Panc1 (cell line): ENCODE data around the gene GBE1.

Source experiments
- POLR2AphosphoS5 ChIP-seq: IDR thresholded peaks from 2 replicates; pipeline ENCODE4 v1.6.1; 2012; ENCODE audit warnings: mild to moderate bottlenecking, low read depth, low read length, moderate library complexity
- SIN3A ChIP-seq: IDR thresholded peaks from 2 replicates; pipeline ENCODE4 v1.6.1; 2012; ENCODE audit warnings: low read depth, mild to moderate bottlenecking, low read length, moderate library complexity, borderline replicate concordance; ENCODE audit not compliant: insufficient read depth
- TCF7L2 ChIP-seq: IDR thresholded peaks from 2 replicates; pipeline ENCODE4 v1.6.1; 2011; ENCODE audit warnings: mild to moderate bottlenecking, low read depth, low read length, inconsistent platforms
- TF ChIP-seq, protein P1 (sequence below): fragments of 450-650 bp; IDR thresholded peaks from 2 replicates; pipeline ENCODE4 v1.5.1; 2017; ENCODE audit warnings: mild to moderate bottlenecking
- TF ChIP-seq, protein P2 (sequence below), 2 experiments: IDR thresholded peaks; 2 replicates each; pipeline ENCODE4 v1.6.1; 2011 to 2012; ENCODE audit warnings: low read depth in 2 of 2, control low read depth in 1 of 2, low read length in 1 of 2, mild to moderate bottlenecking in 1 of 2, moderate library complexity in 1 of 2; ENCODE audit not compliant: insufficient read depth in 1 of 2

DNA sequence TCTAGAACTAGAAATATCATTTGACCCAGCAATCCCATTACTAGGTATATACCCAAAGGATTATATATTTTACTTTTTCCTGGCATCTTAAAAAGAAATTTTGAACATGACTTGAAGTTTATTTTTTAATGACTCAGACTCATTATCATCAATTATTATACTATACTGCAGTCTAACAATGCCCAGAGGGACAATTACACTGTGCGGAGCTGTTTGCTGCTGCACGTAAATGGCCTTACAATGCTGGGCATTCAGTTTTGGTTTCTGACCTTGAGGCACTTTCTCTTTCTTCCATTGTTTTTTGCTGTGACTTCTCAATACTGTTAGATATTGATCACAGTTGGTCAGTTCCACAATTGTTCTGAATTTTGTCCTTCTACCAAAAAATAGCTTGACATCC is 128.8 kb downstream of the GBE1 start:
- TF ChIP-seq SIN3A (no peak), TCF7L2 (no peak), POLR2AphosphoS5 (no peak)
- TF ChIP-seq, protein P1, sequence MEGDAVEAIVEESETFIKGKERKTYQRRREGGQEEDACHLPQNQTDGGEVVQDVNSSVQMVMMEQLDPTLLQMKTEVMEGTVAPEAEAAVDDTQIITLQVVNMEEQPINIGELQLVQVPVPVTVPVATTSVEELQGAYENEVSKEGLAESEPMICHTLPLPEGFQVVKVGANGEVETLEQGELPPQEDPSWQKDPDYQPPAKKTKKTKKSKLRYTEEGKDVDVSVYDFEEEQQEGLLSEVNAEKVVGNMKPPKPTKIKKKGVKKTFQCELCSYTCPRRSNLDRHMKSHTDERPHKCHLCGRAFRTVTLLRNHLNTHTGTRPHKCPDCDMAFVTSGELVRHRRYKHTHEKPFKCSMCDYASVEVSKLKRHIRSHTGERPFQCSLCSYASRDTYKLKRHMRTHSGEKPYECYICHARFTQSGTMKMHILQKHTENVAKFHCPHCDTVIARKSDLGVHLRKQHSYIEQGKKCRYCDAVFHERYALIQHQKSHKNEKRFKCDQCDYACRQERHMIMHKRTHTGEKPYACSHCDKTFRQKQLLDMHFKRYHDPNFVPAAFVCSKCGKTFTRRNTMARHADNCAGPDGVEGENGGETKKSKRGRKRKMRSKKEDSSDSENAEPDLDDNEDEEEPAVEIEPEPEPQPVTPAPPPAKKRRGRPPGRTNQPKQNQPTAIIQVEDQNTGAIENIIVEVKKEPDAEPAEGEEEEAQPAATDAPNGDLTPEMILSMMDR, result no peak
- TF ChIP-seq, protein P2, sequence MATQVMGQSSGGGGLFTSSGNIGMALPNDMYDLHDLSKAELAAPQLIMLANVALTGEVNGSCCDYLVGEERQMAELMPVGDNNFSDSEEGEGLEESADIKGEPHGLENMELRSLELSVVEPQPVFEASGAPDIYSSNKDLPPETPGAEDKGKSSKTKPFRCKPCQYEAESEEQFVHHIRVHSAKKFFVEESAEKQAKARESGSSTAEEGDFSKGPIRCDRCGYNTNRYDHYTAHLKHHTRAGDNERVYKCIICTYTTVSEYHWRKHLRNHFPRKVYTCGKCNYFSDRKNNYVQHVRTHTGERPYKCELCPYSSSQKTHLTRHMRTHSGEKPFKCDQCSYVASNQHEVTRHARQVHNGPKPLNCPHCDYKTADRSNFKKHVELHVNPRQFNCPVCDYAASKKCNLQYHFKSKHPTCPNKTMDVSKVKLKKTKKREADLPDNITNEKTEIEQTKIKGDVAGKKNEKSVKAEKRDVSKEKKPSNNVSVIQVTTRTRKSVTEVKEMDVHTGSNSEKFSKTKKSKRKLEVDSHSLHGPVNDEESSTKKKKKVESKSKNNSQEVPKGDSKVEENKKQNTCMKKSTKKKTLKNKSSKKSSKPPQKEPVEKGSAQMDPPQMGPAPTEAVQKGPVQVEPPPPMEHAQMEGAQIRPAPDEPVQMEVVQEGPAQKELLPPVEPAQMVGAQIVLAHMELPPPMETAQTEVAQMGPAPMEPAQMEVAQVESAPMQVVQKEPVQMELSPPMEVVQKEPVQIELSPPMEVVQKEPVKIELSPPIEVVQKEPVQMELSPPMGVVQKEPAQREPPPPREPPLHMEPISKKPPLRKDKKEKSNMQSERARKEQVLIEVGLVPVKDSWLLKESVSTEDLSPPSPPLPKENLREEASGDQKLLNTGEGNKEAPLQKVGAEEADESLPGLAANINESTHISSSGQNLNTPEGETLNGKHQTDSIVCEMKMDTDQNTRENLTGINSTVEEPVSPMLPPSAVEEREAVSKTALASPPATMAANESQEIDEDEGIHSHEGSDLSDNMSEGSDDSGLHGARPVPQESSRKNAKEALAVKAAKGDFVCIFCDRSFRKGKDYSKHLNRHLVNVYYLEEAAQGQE (IDR thresholded peaks at IDR 0.05; ENCODE audit: insufficient read depth in 1 of 2, low read depth in 2 of 2, low read length in 1 of 2), result no peak
